Stomach (tissue), 4 donors: ENCODE measurements around the gene ZNF680.
"Not testable (repeated sequence)": the region's sequence is repeated elsewhere in the genome, so short reads cannot be mapped to it uniquely, and the experiment has no call there.

Experiments
- EP300 ChIP-seq: sonication (generic); formaldehyde crosslinking; IDR thresholded peaks from one replicate; pipeline ENCODE4 v1.6.1; 2017; ENCODE audit warnings: antibody characterized with exemption
- TF ChIP-seq, protein P1 (sequence below), 7 experiments: fragments of 450-650 bp in 4 of 7; fragments of 200-600 bp in 3 of 7; sonication (generic) in 3 of 7; IDR thresholded peaks; one replicate each; pipeline ENCODE4 v1.5.1; 2016 to 2019; ENCODE audit warnings: antibody characterized with exemption in 7 of 7, control low read depth in 2 of 7, mild to moderate bottlenecking in 1 of 7

DNA sequence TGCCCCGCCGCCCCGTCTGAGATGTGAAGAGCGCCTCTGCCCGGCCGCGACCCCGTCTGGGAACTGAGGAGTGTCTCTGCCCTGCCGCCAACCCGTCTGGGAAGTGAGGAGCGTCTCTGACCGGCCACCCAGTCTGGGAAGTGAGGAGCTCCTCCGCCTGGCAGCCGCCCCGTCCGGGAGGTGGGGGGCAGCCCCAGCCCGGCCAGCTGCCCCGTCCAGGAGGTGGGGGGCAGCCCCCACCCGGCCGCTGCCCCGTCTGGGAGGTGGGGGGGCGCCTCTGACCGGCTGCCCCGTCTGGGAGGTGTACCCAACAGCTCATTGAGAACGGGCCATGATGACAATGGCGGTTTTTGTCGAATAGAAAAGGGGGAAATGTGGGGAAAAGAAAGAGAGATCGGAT, 8.7 kb downstream of the ZNF680 start:
- TF ChIP-seq, protein P1, sequence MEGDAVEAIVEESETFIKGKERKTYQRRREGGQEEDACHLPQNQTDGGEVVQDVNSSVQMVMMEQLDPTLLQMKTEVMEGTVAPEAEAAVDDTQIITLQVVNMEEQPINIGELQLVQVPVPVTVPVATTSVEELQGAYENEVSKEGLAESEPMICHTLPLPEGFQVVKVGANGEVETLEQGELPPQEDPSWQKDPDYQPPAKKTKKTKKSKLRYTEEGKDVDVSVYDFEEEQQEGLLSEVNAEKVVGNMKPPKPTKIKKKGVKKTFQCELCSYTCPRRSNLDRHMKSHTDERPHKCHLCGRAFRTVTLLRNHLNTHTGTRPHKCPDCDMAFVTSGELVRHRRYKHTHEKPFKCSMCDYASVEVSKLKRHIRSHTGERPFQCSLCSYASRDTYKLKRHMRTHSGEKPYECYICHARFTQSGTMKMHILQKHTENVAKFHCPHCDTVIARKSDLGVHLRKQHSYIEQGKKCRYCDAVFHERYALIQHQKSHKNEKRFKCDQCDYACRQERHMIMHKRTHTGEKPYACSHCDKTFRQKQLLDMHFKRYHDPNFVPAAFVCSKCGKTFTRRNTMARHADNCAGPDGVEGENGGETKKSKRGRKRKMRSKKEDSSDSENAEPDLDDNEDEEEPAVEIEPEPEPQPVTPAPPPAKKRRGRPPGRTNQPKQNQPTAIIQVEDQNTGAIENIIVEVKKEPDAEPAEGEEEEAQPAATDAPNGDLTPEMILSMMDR (IDR thresholded peaks at IDR 0.05), result not testable (repeated sequence)
- TF ChIP-seq EP300, result not testable (repeated sequence)
